Activated CD8-positive, alpha-beta T cell treated with anti-CD3 and anti-CD28 coated beads, Interleukin-2, amount 10 ng/mL, durations not matched to agents 7 days and 5 days (primary cell): ENCODE data around the gene EIPR1. TPM values are rescaled to one million over a fixed set of nuclear protein-coding genes. Genes with fewer than 3 reads are reported as not detected.

Experiments used
- ATAC-seq: fragments of 150-1000 bp; cut with Tn5 transposase; one replicate; pipeline ENCODE4 v1.10.0; 2021; ENCODE audit warnings: moderate library complexity
- CTCF ChIA-PET: fragments of 350-600 bp; sonication (Branson Sonifier 250); formaldehyde crosslinking; loops from one replicate; lab custom pipeline; 2021; ENCODE audit warnings: antibody characterized with exemption; lab: Charles Lee
- POLR2A ChIA-PET: fragments of 350-600 bp; sonication (Branson Sonifier 250); formaldehyde crosslinking; loops from one replicate; lab custom pipeline; 2021; ENCODE audit warnings: antibody characterized with exemption; lab: Charles Lee
- DNase-seq: peaks from one replicate; pipeline ENCODE4 v3.0.0-alpha.2; 2020
- H3K27ac Mint-ChIP-seq: one replicate; pipeline ENCODE4 v1.8.0; 2021; ENCODE audit warnings: mild to moderate bottlenecking, mixed read lengths
- H3K27me3 Mint-ChIP-seq: one replicate; pipeline ENCODE4 v1.8.0; 2021; ENCODE audit warnings: low read depth, mixed read lengths
- H3K36me3 Mint-ChIP-seq: one replicate; pipeline ENCODE4 v1.8.0; 2021; ENCODE audit warnings: low read depth, mixed read lengths
- H3K4me1 Mint-ChIP-seq: one replicate; pipeline ENCODE4 v1.8.0; 2021; ENCODE audit warnings: low read depth, mixed read lengths
- H3K4me3 Mint-ChIP-seq: one replicate; pipeline ENCODE4 v1.8.0; 2021; ENCODE audit warnings: mild to moderate bottlenecking, mixed read lengths
- H3K9me3 Mint-ChIP-seq: one replicate; pipeline ENCODE4 v1.8.0; 2022; ENCODE audit warnings: mixed read lengths; ENCODE audit not compliant: insufficient read depth
- total RNA-seq, 2 experiments: library from RNA; stranded (reverse); gene quantifications; one replicate each; pipeline ENCODE4 v1.2.3, GENCODE V29; 2021

EIPR1 gene
- total RNA-seq, 2 experiments from 2014 or later = 38.9 to 41.4 TPM

GRCh38 chr2:3174626-3175567 lies 202.7 kb downstream of the EIPR1 start:
- Mint-ChIP-seq H3K9me3 (no peaks in the 10 kb centered on the region), H3K4me1 (no peaks in the 10 kb centered on the region), H3K4me3 (no peak overlapping the region), H3K27me3 (no peaks in the 10 kb centered on the region), H3K36me3 (peaks cover 3% of the 10 kb centered on the region), H3K27ac (no peak overlapping the region)
- CTCF ChIA-PET = no interaction called here
- POLR2A ChIA-PET = no interaction called here
- ATAC-seq (no peak), DNase-seq (no peak)

- DNase-seq (no peak), ATAC-seq (no peak)
- no peaks in the 10 kb centered on the region for H3K4me1 Mint-ChIP-seq
- H3K36me3 Mint-ChIP-seq = peaks cover 3% of the 10 kb centered on the region
- no peaks in the 10 kb centered on the region for H3K27me3 Mint-ChIP-seq
- H3K27ac Mint-ChIP-seq = no peak overlapping the region
- CTCF ChIA-PET = no interaction called here
- H3K9me3 Mint-ChIP-seq = no peaks in the 10 kb centered on the region
- no peak overlapping the region for H3K4me3 Mint-ChIP-seq
- POLR2A ChIA-PET = no interaction called here
Observed at GRCh38 chr2:3173031-3173430, 204.6 kb downstream of the EIPR1 start.

DNA sequence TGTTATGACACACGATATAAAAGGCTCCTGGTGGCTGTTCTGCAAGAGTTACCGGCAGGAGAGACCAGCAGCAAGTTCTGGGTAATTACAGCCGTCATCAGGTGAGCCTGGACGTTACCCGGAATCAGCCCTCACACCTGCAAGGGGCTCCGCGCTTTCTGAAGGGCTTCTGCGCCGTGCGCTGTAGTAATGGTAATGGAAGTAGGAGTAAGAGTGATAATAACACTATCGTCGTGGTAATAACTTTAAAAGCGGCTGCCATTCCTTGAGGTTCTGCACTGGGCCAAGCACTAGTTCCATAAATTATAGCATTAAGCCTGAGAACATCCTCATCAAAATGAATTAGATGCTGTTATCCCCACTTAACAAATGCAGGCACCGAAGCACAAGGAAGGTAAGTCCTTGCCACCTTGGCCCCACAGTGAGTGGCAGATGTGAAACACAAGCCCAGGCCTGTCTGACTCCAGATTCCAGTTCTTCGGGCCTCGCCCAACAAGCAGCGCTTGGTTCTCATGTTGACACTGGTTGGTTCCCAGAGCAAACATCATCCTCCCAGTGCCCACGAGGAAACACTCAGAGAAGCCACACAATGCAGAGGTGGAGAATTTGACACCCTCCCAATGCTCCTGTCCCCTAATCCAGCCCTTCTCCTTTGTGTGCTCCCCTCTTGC lies 205.2 kb downstream of the EIPR1 start:
- Mint-ChIP-seq H3K27me3 (no peaks in the 10 kb centered on the region), H3K4me3 (no peak overlapping the region), H3K4me1 (no peaks in the 10 kb centered on the region), H3K9me3 (no peaks in the 10 kb centered on the region), H3K27ac (no peak overlapping the region), H3K36me3 (peaks cover 4% of the 10 kb centered on the region)
- ATAC-seq = no peak
- POLR2A ChIA-PET = no interaction called here
- CTCF ChIA-PET = no interaction called here
- no peak for DNase-seq

DNA sequence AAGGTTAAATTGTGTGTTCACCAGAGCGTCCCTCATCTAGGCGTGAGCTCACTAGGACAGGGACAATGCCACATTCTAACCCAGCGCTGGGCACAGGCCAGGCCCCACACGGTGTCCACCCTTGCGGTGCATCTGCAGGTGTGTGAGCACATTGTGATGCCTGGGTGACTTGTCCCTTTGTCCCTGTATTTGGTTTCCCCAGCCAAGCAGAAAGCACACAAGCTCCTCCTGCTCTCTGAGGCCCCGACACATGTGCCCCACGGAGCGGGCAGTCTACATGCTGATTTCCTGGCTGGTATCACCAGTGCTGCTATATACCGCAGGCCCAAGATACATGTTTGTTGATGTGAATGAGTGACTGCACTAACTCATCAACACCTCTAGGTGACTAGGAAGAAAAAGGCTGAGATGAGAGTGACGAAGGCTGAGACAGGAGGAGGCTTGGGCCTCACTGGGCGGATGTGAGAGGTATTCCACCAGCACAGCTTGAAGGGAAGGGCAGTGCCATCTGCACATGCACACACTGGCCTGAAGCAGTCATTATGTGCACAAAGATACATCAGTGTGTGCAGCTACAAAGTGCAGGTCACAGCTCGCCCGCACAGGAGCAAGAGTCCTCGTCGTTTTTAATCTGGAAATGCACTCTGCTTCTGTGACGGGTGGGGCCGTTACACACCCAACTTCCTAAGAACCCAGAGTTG lies 205.9 kb downstream of the EIPR1 start:
- no peaks in the 10 kb centered on the region for H3K9me3 Mint-ChIP-seq
- peaks cover 10% of the 10 kb centered on the region for H3K36me3 Mint-ChIP-seq
- no peaks in the 10 kb centered on the region for H3K27me3 Mint-ChIP-seq
- DNase-seq (no peak), ATAC-seq (no peak)
- H3K27ac Mint-ChIP-seq = no peak overlapping the region
- no peak overlapping the region for H3K4me3 Mint-ChIP-seq
- H3K4me1 Mint-ChIP-seq = no peaks in the 10 kb centered on the region
- ChIA-PET POLR2A (no interaction called here), CTCF (no interaction called here)

GRCh38 chr2:3170792-3171455 lies 206.7 kb downstream of the EIPR1 start:
- Mint-ChIP-seq H3K36me3 (peaks cover 10% of the 10 kb centered on the region), H3K27me3 (no peaks in the 10 kb centered on the region), H3K27ac (no peak overlapping the region), H3K4me1 (no peaks in the 10 kb centered on the region), H3K4me3 (no peak overlapping the region), H3K9me3 (no peaks in the 10 kb centered on the region)
- DNase-seq (no peak), ATAC-seq (no peak)
- ChIA-PET CTCF (no interaction called here), POLR2A (no interaction called here)

DNA sequence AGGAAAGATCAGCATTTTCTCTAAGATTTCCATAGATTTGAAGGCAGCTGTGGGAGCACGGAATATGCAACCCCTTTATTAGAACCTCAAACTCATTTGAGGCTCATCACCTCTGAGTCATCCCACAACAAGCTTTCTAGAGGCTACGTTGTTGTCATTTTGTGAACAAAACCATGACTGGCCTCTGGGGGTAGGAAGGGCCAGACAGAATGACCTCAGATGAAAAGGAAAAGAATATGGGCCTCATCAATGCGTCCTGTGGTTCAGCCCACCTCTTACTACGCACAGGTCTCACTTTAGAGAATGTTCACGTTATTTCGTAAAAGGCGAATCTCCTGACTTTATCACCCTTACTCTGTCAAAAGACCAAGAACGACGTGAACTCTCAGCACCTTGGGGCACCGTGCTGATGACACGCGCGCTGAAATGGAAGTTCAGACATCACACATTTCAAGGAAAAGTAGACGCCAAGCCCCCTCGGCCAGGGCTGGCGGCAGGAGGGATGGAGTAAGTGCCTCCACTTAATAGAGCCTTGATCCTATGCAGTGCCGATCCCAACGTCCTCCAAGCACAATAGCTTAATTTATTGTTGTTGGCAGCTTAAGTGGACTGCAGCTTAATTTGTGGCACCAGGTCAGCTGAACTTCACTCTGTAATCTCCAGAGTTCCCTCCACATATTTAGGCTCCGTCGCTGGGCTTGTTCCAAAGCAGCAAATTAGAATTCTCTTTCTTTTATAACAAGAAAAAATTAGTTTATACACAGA lies 208.3 kb downstream of the EIPR1 start:
- Mint-ChIP-seq H3K4me3 (no peak overlapping the region), H3K4me1 (no peaks in the 10 kb centered on the region), H3K36me3 (peaks cover 15% of the 10 kb centered on the region), H3K27me3 (no peaks in the 10 kb centered on the region), H3K9me3 (peaks cover 11% of the 10 kb centered on the region), H3K27ac (no peak overlapping the region)
- no peak for DNase-seq
- POLR2A ChIA-PET = no interaction called here
- CTCF ChIA-PET = no interaction called here
- ATAC-seq = no peak

- DNase-seq (no peak), ATAC-seq (no peak)
- POLR2A ChIA-PET = no interaction called here
- Mint-ChIP-seq H3K27me3 (no peaks in the 10 kb centered on the region), H3K4me1 (no peaks in the 10 kb centered on the region), H3K36me3 (peaks cover 18% of the 10 kb centered on the region), H3K9me3 (peaks cover 17% of the 10 kb centered on the region), H3K27ac (no peak overlapping the region), H3K4me3 (no peak overlapping the region)
- CTCF ChIA-PET = no interaction called here
Observed at GRCh38 chr2:3168230-3168891, 209.3 kb downstream of the EIPR1 start.

DNA sequence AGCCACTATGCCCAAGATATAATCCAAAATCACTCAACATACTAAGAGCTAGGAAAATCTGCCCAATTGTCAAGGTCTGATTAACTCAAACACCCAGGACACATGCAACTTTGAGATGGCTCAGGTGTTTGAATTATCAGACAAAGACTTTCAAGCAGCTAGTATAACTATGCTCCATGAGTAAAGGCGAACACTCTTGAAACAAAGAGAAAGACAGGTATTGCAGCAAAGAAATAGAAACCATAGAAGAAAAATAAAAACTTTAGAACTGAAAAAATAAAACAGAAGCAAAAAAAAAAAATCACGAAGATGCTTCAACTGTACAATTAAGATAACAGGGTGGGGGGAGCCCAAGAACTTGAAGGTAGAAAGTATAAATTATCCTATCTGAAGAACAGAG lies 214.2 kb downstream of the EIPR1 start:
- ATAC-seq (no peak), DNase-seq (no peak)
- Mint-ChIP-seq H3K4me3 (no peak overlapping the region), H3K36me3 (peaks cover 32% of the 10 kb centered on the region), H3K27me3 (no peaks in the 10 kb centered on the region), H3K9me3 (peaks cover 21% of the 10 kb centered on the region), H3K4me1 (no peaks in the 10 kb centered on the region), H3K27ac (no peak overlapping the region)
- POLR2A ChIA-PET = no interaction called here
- CTCF ChIA-PET = no interaction called here

DNA sequence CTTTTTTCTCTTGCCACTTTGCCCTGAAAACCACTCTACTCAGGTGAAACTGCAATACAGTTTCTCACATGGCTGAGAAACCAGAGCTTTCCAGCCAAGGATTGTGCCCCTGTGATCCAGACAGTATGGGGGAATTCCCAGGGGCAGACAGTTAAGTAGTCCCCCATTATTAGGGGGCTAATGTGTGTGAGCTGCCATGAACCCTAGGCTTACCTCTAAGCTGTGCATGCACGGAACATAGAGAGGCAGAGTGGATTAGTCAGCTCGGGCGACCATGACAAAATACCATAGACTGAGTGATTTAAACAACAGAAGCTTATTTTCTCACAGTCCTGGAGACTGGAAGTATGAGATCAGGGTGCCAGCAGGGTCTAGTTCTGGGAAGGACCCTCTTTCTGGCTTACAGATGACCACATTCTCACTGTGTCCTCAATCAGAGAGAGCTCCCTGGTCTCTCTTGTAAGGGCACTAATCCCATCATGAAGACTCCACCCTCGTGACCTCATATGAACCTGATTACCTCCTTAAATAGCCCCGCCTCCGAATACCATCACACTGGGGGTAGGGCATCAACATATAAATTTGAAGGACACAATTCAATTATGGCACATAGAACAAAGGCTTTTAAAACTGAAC lies 215.1 kb downstream of the EIPR1 start:
- ChIA-PET POLR2A (no interaction called here), CTCF (interaction anchor here (0.8 kb wide), 1 partner anchor 299 kb away, joined by 3 read pairs; no protein-coding TSS in a partner anchor)
- peaks cover 21% of the 10 kb centered on the region for H3K9me3 Mint-ChIP-seq
- peaks cover 32% of the 10 kb centered on the region for H3K36me3 Mint-ChIP-seq
- no peak overlapping the region for H3K4me3 Mint-ChIP-seq
- H3K27ac Mint-ChIP-seq = no peak overlapping the region
- no peaks in the 10 kb centered on the region for H3K4me1 Mint-ChIP-seq
- no peak for ATAC-seq
- H3K27me3 Mint-ChIP-seq = no peaks in the 10 kb centered on the region
- DNase-seq = no peak

GRCh38 chr2:3160751-3161330 lies 216.8 kb downstream of the EIPR1 start:
- ChIA-PET CTCF (no interaction called here), POLR2A (no interaction called here)
- Mint-ChIP-seq H3K9me3 (peaks cover 21% of the 10 kb centered on the region), H3K27me3 (no peaks in the 10 kb centered on the region), H3K27ac (no peak overlapping the region), H3K4me3 (no peak overlapping the region), H3K4me1 (no peaks in the 10 kb centered on the region), H3K36me3 (peaks cover 24% of the 10 kb centered on the region)
- no peak for ATAC-seq
- no peak for DNase-seq
